ENCODE measurements around the gene CTSF.

Gene CTSF

DNA sequence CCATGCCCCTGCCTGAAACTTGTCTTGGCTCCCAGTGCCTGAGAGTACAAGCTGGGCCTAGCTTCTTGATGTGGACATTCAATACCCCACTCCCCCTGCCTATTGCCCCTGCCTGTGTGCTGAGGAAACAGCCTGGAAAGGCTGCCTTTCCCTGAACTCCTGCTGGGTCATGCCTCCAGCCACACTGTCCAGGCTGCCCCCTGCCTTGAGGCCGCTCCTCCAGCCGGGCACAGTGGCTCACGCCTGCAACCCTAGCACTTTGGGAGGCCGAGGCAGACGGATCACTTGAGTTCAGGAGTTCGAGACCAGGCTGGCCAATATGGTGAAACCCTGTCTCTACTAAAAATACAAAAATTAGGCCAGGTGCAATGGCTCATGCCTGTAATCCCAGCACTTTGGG lies 34.7 kb upstream of the CTSF start:
- H3K4me3 ChIP-seq (ENCODE audit: low read depth, low read length), result no peak overlapping the region
- H3K27ac ChIP-seq (ENCODE audit: low read depth, low read length), result no peak overlapping the region
- no peaks in the 10 kb centered on the region for H3K9me3 ChIP-seq (ENCODE audit: control insufficient read depth, insufficient read depth, low read depth, low read length)
- H3K9ac ChIP-seq (ENCODE audit: low read length), result no peak overlapping the region
- H3K27me3 ChIP-seq (ENCODE audit: control insufficient read depth, insufficient read depth, low read length), result no peaks in the 10 kb centered on the region
- no peaks in the 10 kb centered on the region for H3K4me1 ChIP-seq (ENCODE audit: control insufficient read depth, insufficient read depth, low read length)
- H3K36me3 ChIP-seq (ENCODE audit: control insufficient read depth, insufficient read depth, low read length), result peaks cover 66% of the 10 kb centered on the region

DNA sequence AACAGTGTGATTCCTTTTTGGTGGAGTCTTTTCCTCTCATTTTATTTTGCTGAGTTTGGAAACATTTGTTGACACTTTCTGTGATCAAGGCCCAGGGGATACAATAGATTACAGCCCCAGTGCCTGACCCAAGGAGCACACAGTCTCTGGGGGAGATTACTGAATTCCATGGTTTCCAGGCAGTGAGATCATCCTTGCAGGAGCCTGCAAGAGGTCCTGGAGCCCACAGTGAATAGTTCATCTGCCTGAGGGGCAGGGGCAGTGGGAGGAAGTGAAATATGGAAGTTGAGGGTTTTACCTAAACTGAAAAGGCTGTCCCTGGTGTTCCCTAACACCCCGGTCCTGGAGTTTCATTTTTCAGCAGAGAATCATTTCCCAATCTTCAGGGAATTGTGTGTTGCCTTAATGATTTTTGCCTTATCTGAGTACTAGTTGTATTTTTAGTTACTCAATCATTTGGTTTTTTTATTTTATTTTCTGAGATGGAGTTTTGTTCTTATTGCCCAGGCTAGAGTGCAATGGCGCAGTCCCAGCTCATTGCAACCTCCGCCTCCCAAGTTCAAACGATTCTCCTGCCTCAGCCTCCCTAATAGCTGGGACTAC lies 32.3 kb upstream of the CTSF start:
- Histone ChIP-seq H3K27ac (ENCODE audit: low read depth, low read length) (no peak overlapping the region), H3K4me1 (ENCODE audit: control insufficient read depth, insufficient read depth, low read length) (no peaks in the 10 kb centered on the region), H3K9ac (ENCODE audit: low read length) (no peak overlapping the region)

DNA sequence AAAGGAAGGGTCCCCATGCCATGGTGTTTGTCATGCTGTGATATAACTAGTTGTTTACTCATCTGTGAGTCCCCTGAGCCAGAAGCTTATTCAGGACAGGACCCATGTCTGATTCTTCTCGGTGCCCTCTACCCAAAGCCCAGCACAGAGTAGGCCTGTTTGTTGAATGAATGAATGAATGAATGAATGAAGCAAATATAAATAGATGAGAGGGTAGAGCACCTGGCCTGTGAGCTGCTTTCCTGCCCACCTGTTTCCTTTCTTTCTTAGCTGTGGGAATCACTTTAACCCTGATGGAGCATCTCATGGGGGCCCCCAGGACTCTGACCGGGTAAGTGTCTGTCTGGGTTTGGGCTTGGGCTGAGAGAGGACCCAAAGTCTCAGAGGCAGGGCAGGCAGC lies 31.8 kb upstream of the CTSF start:
- H3K4me3 ChIP-seq (ENCODE audit: low read depth, low read length), result no peak overlapping the region
- H3K9ac ChIP-seq (ENCODE audit: low read length), result no peak overlapping the region
- H3K9me3 ChIP-seq (ENCODE audit: control insufficient read depth, insufficient read depth, low read depth, low read length), result no peaks in the 10 kb centered on the region
- H3K27ac ChIP-seq (ENCODE audit: low read depth, low read length), result no peak overlapping the region
- no peaks in the 10 kb centered on the region for H3K4me1 ChIP-seq (ENCODE audit: control insufficient read depth, insufficient read depth, low read length)
- H3K27me3 ChIP-seq (ENCODE audit: control insufficient read depth, insufficient read depth, low read length), result no peaks in the 10 kb centered on the region
- H3K36me3 ChIP-seq (ENCODE audit: control insufficient read depth, insufficient read depth, low read length), result peaks cover 54% of the 10 kb centered on the region

More for the DNA sequence above, 32.3 kb upstream of the CTSF start:
- Histone ChIP-seq H3K4me3 (ENCODE audit: low read depth, low read length) (no peak overlapping the region), H3K9me3 (ENCODE audit: control insufficient read depth, insufficient read depth, low read depth, low read length) (no peaks in the 10 kb centered on the region), H3K27me3 (ENCODE audit: control insufficient read depth, insufficient read depth, low read length) (no peaks in the 10 kb centered on the region), H3K36me3 (ENCODE audit: control insufficient read depth, insufficient read depth, low read length) (peaks cover 54% of the 10 kb centered on the region)

DNA sequence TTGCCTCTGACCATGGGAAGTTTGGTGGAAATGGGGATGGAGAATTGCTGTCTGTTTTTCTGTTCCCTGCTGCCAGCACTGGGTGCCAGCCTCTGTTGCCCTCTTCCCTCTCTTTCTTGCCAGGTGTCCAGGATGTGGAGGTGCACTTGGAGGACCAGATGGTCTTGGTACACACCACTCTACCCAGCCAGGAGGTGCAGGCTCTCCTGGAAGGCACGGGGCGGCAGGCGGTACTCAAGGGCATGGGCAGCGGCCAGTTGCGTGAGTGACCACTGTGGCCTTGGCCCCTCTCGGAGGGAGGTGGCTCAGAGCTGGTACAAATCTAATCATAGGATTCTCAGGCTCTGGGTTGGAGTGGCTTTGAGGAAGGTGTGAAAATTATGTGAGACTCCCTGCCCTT lies 30.6 kb upstream of the CTSF start:
- Histone ChIP-seq H3K9me3 (ENCODE audit: control insufficient read depth, insufficient read depth, low read depth, low read length) (no peaks in the 10 kb centered on the region), H3K4me3 (ENCODE audit: low read depth, low read length) (no peak overlapping the region), H3K9ac (ENCODE audit: low read length) (no peak overlapping the region), H3K27me3 (ENCODE audit: control insufficient read depth, insufficient read depth, low read length) (no peaks in the 10 kb centered on the region), H3K27ac (ENCODE audit: low read depth, low read length) (no peak overlapping the region), H3K4me1 (ENCODE audit: control insufficient read depth, insufficient read depth, low read length) (no peaks in the 10 kb centered on the region), H3K36me3 (ENCODE audit: control insufficient read depth, insufficient read depth, low read length) (peaks cover 44% of the 10 kb centered on the region)

DNA sequence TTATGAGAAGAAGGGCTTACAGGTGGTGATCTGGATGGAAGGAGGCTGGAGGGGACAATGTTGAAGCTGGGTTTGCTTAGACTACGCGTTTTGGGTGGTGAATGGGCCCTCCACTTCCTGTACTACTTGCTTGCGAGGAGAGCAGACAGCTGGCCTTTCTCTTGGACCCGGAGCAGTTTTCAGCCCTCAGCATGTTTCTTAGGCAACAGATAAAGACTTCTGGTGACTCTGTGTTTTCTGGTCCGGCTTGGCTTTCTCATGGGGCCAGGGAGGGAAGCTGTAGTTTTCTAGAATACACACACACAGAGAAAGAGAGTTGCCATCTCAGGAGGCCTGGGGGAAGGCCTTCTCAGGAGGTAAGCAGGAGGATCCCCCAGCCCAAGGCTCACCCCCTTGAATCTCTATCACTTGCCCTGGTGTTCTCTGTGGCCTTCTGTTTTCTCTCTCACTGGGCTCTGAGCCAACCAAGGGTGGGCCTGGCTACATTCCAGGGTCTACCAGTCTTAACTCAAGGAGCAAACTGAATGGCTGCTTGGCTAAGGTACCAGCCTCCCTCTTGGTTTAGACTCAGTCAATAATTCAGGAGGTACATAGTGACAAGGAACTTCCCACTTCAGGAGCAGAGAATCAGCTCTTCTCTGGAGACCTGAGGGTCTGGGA lies 27.0 kb upstream of the CTSF start:
- no peak overlapping the region for H3K4me3 ChIP-seq (ENCODE audit: low read depth, low read length)
- no peak overlapping the region for H3K9ac ChIP-seq (ENCODE audit: low read length)
- peaks cover 7% of the 10 kb centered on the region; the same call in 1 of the 2 replicates for H3K9me3 ChIP-seq (ENCODE audit: control insufficient read depth, insufficient read depth, low read depth, low read length)
- peaks cover 14% of the 10 kb centered on the region for H3K4me1 ChIP-seq (ENCODE audit: control insufficient read depth, insufficient read depth, low read length)
- 0 out of 2 replicates have a peak, but pooled peaks cover 3% of the 10 kb centered on the region for H3K27me3 ChIP-seq (ENCODE audit: control insufficient read depth, insufficient read depth, low read length)
- peaks cover 23% of the 10 kb centered on the region for H3K36me3 ChIP-seq (ENCODE audit: control insufficient read depth, insufficient read depth, low read length)
- no peak overlapping the region for H3K27ac ChIP-seq (ENCODE audit: low read depth, low read length)

DNA sequence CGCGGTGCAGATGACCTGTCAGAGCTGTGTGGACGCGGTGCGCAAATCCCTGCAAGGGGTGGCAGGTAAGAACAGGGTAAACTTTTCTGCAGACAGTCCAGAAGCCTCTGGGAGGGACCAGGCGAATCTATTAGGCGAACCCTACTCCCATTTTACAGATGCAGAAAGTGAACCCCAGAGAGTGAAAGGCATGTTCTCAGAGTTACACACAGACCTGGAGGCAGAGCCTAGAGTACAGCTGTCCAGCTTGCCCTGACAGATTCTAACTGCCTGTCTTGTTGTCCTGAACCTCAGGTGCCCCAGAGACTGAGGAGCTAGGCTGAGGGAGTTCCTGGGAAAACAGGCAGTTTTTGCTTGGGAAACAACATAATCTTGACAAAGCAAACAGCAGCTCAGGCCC lies 25.2 kb upstream of the CTSF start:
- Histone ChIP-seq H3K36me3 (ENCODE audit: control insufficient read depth, insufficient read depth, low read length) (peaks cover 6% of the 10 kb centered on the region), H3K9me3 (ENCODE audit: control insufficient read depth, insufficient read depth, low read depth, low read length) (peaks cover 7% of the 10 kb centered on the region; the same call in 1 of the 2 replicates), H3K9ac (ENCODE audit: low read length) (peak overlapping the region; percentile 81), H3K4me1 (ENCODE audit: control insufficient read depth, insufficient read depth, low read length) (peaks cover 14% of the 10 kb centered on the region), H3K4me3 (ENCODE audit: low read depth, low read length) (peak overlapping the region; percentile 77), H3K27ac (ENCODE audit: low read depth, low read length) (no peak overlapping the region), H3K27me3 (ENCODE audit: control insufficient read depth, insufficient read depth, low read length) (0 out of 2 replicates have a peak, but pooled peaks cover 3% of the 10 kb centered on the region)

DNA sequence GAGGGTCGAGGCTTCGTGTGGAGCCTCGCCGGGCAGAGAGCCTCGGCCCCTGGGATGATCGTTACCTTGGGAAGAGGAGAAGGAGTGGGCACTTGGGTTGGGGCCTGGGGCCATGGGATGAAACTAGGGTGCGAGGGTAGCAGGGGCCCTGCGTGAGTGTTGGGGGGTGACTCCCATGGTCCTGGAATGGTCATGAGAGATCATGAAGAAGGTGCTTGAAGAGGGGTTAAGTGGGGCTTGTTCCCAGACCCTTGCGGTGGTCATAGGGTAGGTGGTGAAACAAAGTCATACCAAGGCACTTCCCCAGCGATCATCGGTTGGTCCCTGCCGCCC lies 24.9 kb upstream of the CTSF start:
- H3K4me1 ChIP-seq (ENCODE audit: control insufficient read depth, insufficient read depth, low read length), result peaks cover 14% of the 10 kb centered on the region
- peak overlapping the region; percentile 81 for H3K9ac ChIP-seq (ENCODE audit: low read length)
- H3K27me3 ChIP-seq (ENCODE audit: control insufficient read depth, insufficient read depth, low read length), result 0 out of 2 replicates have a peak, but pooled peaks cover 3% of the 10 kb centered on the region
- peaks cover 7% of the 10 kb centered on the region; the same call in 1 of the 2 replicates for H3K9me3 ChIP-seq (ENCODE audit: control insufficient read depth, insufficient read depth, low read depth, low read length)
- H3K36me3 ChIP-seq (ENCODE audit: control insufficient read depth, insufficient read depth, low read length), result peaks cover 6% of the 10 kb centered on the region
- peak overlapping the region; percentile 77 for H3K4me3 ChIP-seq (ENCODE audit: low read depth, low read length)
- H3K27ac ChIP-seq (ENCODE audit: low read depth, low read length), result no peak overlapping the region

DNA sequence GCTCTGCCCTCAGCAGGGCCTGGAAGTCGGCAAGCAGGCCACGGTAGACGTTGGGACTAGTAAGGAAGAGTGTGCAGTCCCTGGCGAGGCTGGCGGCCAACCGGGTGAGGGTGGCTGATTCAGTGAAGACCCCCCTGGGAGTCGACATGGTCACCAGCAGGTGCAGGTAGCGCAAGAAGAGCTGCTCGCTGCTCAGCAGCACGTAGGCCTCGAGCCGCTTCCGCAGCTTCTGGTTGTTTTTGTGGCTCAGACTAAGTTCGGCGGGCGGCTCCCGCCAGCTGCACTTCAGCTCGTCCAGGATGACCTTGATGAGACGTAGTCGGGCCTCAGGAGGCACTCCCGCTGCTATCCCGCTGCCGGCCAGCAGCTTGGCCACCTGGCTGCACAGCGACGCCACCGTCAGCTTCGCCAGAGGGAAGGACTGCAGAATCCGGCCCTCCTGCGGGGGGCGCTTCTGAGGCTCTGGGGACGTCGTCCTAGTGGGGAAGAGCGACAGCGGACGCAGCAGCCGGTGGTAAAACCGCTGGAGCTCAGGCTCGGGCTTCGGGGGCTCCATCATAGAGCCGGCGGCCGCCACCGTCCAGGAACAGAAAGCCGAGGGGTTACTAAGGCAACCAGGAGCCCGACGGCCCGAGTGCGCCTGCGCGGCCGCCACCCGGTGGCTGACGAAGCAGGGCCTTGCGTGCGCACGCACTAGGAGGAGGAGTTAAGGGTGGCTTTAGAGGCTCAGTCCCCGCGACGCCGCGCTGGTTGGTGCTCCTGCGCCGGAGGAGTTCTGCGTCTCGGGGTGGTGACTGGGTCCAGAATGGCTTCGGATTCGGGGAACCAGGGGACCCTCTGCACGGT lies 24.3 kb upstream of the CTSF start, which contains the start of the genes CCDC87 and CCS:
Gene CCDC87, minus strand, starts transcription at position 607 of the 846 bp plus-strand sequence. Its CDS starts 48 bp downstream, at position 559.
Gene CCS, plus strand, starts transcription at position 729 of the 846 bp plus-strand sequence. Its CDS starts 77 bp downstream, at position 806.
- 0 out of 2 replicates have a peak, but pooled peaks cover 3% of the 10 kb centered on the region for H3K27me3 ChIP-seq (ENCODE audit: control insufficient read depth, insufficient read depth, low read length)
- peaks cover 7% of the 10 kb centered on the region; the same call in 1 of the 2 replicates for H3K9me3 ChIP-seq (ENCODE audit: control insufficient read depth, insufficient read depth, low read depth, low read length)
- H3K9ac ChIP-seq (ENCODE audit: low read length), result peak within 1 kb of the TSS; percentile 81
- H3K4me3 ChIP-seq (ENCODE audit: low read depth, low read length), result peak within 1 kb of the TSS; percentile 77
- H3K27ac ChIP-seq (ENCODE audit: low read depth, low read length), result no peak within 1 kb of the TSS
- H3K4me1 ChIP-seq (ENCODE audit: control insufficient read depth, insufficient read depth, low read length), result peaks cover 14% of the 10 kb centered on the region
- H3K36me3 ChIP-seq (ENCODE audit: control insufficient read depth, insufficient read depth, low read length), result peaks cover 6% of the 10 kb centered on the region

DNA sequence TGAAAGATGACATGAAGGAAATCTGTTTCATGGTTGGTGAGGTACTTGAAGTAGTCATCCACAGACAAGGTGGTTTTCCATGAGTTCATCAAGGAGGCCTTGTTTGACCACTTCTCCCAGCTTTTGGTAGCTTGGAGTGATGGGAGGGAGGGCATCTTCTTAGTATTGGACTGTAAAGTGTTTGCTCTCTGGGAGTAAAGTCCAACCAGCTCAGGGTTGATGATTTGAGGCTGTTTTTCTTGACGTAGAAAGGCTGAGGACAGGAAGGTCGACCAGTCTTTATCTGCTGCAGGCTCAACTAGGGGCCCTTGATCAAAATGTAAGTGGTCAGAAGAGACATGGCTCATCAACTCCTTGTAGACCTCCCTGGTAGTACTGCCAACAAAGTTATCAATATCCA lies 22.8 kb upstream of the CTSF start:
- Histone ChIP-seq H3K9me3 (ENCODE audit: control insufficient read depth, insufficient read depth, low read depth, low read length) (peaks cover 11% of the 10 kb centered on the region), H3K27ac (ENCODE audit: low read depth, low read length) (no peak overlapping the region), H3K4me3 (ENCODE audit: low read depth, low read length) (no peak overlapping the region), H3K27me3 (ENCODE audit: control insufficient read depth, insufficient read depth, low read length) (0 out of 2 replicates have a peak, but pooled peaks cover 3% of the 10 kb centered on the region), H3K36me3 (ENCODE audit: control insufficient read depth, insufficient read depth, low read length) (peaks cover 10% of the 10 kb centered on the region), H3K4me1 (ENCODE audit: control insufficient read depth, insufficient read depth, low read length) (peaks cover 14% of the 10 kb centered on the region), H3K9ac (ENCODE audit: low read length) (no peak overlapping the region)

DNA sequence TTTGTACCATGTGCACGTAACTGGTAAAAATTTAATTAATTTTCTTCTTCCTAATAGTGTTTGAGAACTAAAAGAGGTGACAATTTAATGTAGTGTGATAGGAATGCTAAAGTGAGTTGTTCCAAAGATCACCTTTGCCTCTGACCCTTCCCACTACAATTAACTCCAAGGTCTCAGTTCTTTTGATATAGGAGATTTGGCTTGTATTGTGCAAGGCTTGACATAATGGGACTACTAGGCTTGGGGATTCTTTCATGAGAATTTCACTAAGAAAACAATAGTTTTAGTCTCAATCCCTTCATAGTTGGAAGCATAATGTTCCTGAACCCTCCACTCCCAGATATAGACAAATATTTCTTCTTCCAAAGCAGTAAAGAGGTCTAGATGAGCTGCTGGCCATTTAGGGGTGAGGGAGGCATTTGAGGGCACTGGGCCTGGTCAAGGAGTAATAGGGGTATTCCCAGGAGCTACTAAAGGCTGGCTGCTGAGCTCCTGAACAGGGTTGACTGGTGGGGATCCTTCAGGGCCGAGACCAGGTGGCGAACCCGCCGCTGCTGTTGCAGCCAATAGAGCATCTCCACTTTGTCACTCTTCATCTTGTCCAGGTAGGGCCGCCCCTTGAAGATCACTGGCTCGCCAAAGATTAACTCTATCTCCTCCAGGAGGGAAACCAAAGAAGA lies 21.7 kb upstream of the CTSF start:
- Histone ChIP-seq H3K9me3 (ENCODE audit: control insufficient read depth, insufficient read depth, low read depth, low read length) (peaks cover 15% of the 10 kb centered on the region), H3K27me3 (ENCODE audit: control insufficient read depth, insufficient read depth, low read length) (0 out of 2 replicates have a peak, but pooled peaks cover 3% of the 10 kb centered on the region), H3K4me1 (ENCODE audit: control insufficient read depth, insufficient read depth, low read length) (peaks cover 14% of the 10 kb centered on the region), H3K27ac (ENCODE audit: low read depth, low read length) (no peak overlapping the region), H3K9ac (ENCODE audit: low read length) (no peak overlapping the region), H3K36me3 (ENCODE audit: control insufficient read depth, insufficient read depth, low read length) (peaks cover 9% of the 10 kb centered on the region), H3K4me3 (ENCODE audit: low read depth, low read length) (no peak overlapping the region)
